HepG2 (cell line): Measurements from ENCODE around the gene SLC23A2. TPM values are rescaled to one million over a fixed set of nuclear protein-coding genes. Genes with fewer than 3 reads are reported as not detected.

Experiments used
- ADNP ChIP-seq: sonication (generic); formaldehyde crosslinking; IDR thresholded peaks from 2 replicates; pipeline ENCODE4 v1.4.0; 2020; ENCODE audit warnings: missing genetic modification reagents
- BRD4 ChIP-seq: sonication (generic); formaldehyde crosslinking; IDR thresholded peaks from 2 replicates; pipeline ENCODE4 v1.4.0; 2020; ENCODE audit warnings: missing genetic modification reagents
- CHD2 ChIP-seq: IDR thresholded peaks from 2 replicates; pipeline ENCODE4 v1.6.1; 2011; ENCODE audit warnings: low read depth, low read length, improper control_type of control experiment
- DPF2 ChIP-seq: sonication (generic); formaldehyde crosslinking; IDR thresholded peaks from 2 replicates; pipeline ENCODE4 v1.4.0; 2020; ENCODE audit warnings: mild to moderate bottlenecking, low read depth, missing genetic modification reagents, borderline replicate concordance
- KLF9 ChIP-seq: IDR thresholded peaks from 2 replicates; pipeline ENCODE4 v1.6.1; 2016; ENCODE audit warnings: low read depth
- NBN ChIP-seq: fragments of 450-650 bp; conservative IDR thresholded peaks from 2 replicates; pipeline ENCODE4 v1.6.1; 2017
- SIN3B ChIP-seq: fragments of 150-350 bp; IDR thresholded peaks from 2 replicates; pipeline ENCODE4 v1.6.1; 2014; ENCODE audit warnings: low read length
- SMARCC2 ChIP-seq: fragments of 450-650 bp; IDR thresholded peaks from 2 replicates; pipeline ENCODE4 v1.6.1; 2017; ENCODE audit warnings: antibody characterized with exemption, mild to moderate bottlenecking
- SOX5 ChIP-seq: IDR thresholded peaks from 2 replicates; pipeline ENCODE4 v1.6.1; 2016; ENCODE audit warnings: borderline replicate concordance
- SP1 ChIP-seq, 2 experiments: fragments of 450-650 bp in 1 of 2; sonication (generic) in 1 of 2; formaldehyde crosslinking in 1 of 2; IDR thresholded peaks; 2 replicates each; pipeline versions ENCODE4 v1.4.0 to v1.6.1; 2016 to 2020; ENCODE audit warnings: missing genetic modification reagents in 1 of 2
- TCF7 ChIP-seq: sonication (generic); IDR thresholded peaks from 2 replicates; pipeline ENCODE4 v1.6.1; 2016; ENCODE audit warnings: antibody characterized with exemption, low read depth
- TCF7L2 ChIP-seq: IDR thresholded peaks from 2 replicates; pipeline ENCODE4 v1.6.1; 2011; ENCODE audit warnings: mild to moderate bottlenecking, low read depth, low read length, moderate library complexity
- TEAD2 ChIP-seq: sonication (generic); formaldehyde crosslinking; IDR thresholded peaks from 2 replicates; pipeline ENCODE4 v1.9.0; 2021; ENCODE audit warnings: missing genetic modification reagents
- XBP1 ChIP-seq: sonication (generic); formaldehyde crosslinking; IDR thresholded peaks from 2 replicates; pipeline ENCODE4 v1.5.0; 2020; ENCODE audit warnings: missing genetic modification reagents
- XRCC5 ChIP-seq: fragments of 200-400 bp; formaldehyde crosslinking; optimal IDR thresholded peaks from 2 replicates; pipeline ENCODE3; 2017; ENCODE audit warnings: mild to moderate bottlenecking, low read length
- ZNF24 ChIP-seq: fragments of 450-650 bp; IDR thresholded peaks from 2 replicates; pipeline ENCODE4 v1.6.1; 2017; ENCODE audit warnings: antibody characterized with exemption, mild to moderate bottlenecking
- ZNF460 ChIP-seq: sonication (generic); formaldehyde crosslinking; IDR thresholded peaks from 2 replicates; pipeline ENCODE4 v1.5.1; 2020; ENCODE audit warnings: missing genetic modification reagents, mild to moderate bottlenecking, borderline replicate concordance
- ZNF557 ChIP-seq: sonication (generic); formaldehyde crosslinking; IDR thresholded peaks from 2 replicates; pipeline ENCODE4 v1.4.0; 2020; ENCODE audit warnings: missing genetic modification reagents
- ZNF589 ChIP-seq: sonication (generic); formaldehyde crosslinking; conservative IDR thresholded peaks from 2 replicates; pipeline ENCODE4 v1.8.0; 2022; ENCODE audit warnings: mild to moderate bottlenecking, moderate library complexity, missing genetic modification reagents
- ZSCAN31 ChIP-seq: sonication (generic); formaldehyde crosslinking; IDR thresholded peaks from 2 replicates; pipeline ENCODE4 v1.5.0; 2020; ENCODE audit warnings: low read depth, mild to moderate bottlenecking, missing genetic modification reagents
- polyA plus RNA-seq, 8 experiments: library from polyadenylated mRNA; depleted of rRNA in 3 of 8; stranded (reverse) in 7 of 8; unstranded in 1 of 8; fragments of >200 nt; fragmentation: Illumina TruSeq in 4 of 8; extraction: Trizol in 4 of 8; gene quantifications; 2 replicates each; pipeline versions ENCODE4 v1.2.1 to v1.2.3, GENCODE V29; 2011 to 2016; ENCODE audit warnings: low read depth in 4 of 8, missing spikeins in 1 of 8, mixed read lengths in 1 of 8; ENCODE audit not compliant: insufficient read depth in 1 of 8
- total RNA-seq, 5 experiments: library from RNA; depleted of rRNA; stranded (reverse); fragments of >200 nt; fragmentation: Illumina TruSeq; extraction: Trizol; gene quantifications; 2 replicates each; pipeline ENCODE4 v1.2.3, GENCODE V29; 2016; ENCODE audit warnings: low read depth in 1 of 5
- TF ChIP-seq, protein P1 (sequence below): sonication (generic); formaldehyde crosslinking; conservative IDR thresholded peaks from 2 replicates; pipeline ENCODE4 v1.5.0; 2020; ENCODE audit warnings: missing genetic modification reagents
- TF ChIP-seq, protein P2 (sequence below): sonication (generic); formaldehyde crosslinking; IDR thresholded peaks from 2 replicates; pipeline ENCODE4 v1.8.0; 2022; ENCODE audit warnings: missing genetic modification reagents, low read depth, mild to moderate bottlenecking, borderline replicate concordance
- TF ChIP-seq, protein P3 (sequence below): sonication (generic); formaldehyde crosslinking; IDR thresholded peaks from 2 replicates; pipeline ENCODE4 v1.4.0; 2020; ENCODE audit warnings: missing genetic modification reagents
- TF ChIP-seq, protein P4 (sequence below): sonication (generic); formaldehyde crosslinking; IDR thresholded peaks from 2 replicates; pipeline ENCODE4 v1.4.0; 2020; ENCODE audit warnings: missing genetic modification reagents; ENCODE audit errors: not compliant biosample characterization

SLC23A2 gene
- total and polyA plus RNA-seq, 2 of the 13 experiments (the other 11 are each of a cell fraction or from before 2014, with no cell fraction given), result 42.2 to 51.2 TPM

DNA sequence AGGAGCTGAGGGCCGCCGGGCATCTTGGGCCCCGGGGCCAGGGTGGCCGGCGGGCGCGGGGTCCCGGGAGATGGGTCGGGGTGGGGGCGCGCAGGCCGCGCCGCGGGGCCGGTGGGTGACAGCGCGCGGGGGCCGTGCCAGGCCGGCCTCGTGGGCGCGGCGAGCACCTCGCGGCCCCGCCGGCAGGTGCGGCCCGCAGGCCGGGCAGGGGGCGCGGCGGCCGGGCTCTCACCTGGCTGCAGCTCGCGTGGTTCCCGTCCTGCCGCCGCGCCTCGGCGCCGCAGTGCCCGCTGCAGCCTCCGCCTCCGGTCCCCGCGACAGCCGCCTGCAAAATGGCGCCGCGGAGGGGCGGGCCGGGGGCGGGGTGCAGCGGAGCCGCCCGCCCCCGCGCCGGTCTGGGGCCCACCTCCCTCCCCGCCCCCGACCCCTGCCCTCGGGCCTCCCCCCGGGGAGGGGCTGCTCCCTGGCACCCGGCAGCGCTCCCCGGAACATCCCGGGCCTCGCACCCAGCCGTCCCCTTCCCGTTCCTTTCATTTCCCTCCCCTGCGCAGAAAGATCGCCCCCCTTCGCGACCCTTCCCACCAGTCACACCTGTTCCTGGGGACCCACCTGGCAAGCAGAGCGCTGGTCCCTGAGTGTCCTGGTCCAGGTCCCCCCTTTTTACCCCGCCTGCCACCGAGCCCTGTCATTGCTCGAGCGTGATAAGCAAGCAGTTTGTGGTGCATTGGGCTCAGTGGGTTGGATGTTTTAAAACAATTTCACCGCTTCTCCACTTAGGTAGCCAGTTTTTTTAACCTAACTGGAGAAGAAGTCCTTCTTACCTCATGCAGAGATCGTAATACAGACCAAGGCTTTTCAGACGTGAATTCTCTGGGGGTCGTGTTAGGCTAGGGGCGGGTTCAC is at the start of gene SLC23A2 (continued):
- TF ChIP-seq ZNF557, result no peak
- TF ChIP-seq SIN3B, result no peak
- TF ChIP-seq BRD4 (CRISPR knock-in tag), result no peak
- no peak for TF ChIP-seq KLF9 (CRISPR knock-in tag)
- TF ChIP-seq, protein P1, sequence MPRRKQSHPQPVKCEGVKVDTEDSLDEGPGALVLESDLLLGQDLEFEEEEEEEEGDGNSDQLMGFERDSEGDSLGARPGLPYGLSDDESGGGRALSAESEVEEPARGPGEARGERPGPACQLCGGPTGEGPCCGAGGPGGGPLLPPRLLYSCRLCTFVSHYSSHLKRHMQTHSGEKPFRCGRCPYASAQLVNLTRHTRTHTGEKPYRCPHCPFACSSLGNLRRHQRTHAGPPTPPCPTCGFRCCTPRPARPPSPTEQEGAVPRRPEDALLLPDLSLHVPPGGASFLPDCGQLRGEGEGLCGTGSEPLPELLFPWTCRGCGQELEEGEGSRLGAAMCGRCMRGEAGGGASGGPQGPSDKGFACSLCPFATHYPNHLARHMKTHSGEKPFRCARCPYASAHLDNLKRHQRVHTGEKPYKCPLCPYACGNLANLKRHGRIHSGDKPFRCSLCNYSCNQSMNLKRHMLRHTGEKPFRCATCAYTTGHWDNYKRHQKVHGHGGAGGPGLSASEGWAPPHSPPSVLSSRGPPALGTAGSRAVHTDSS (CRISPR knock-in tag), result no peak
- no peak for TF ChIP-seq SOX5 (CRISPR knock-in tag)
- no peak for TF ChIP-seq TCF7
- TF ChIP-seq TCF7L2, result no peak
- TF ChIP-seq, protein P2, sequence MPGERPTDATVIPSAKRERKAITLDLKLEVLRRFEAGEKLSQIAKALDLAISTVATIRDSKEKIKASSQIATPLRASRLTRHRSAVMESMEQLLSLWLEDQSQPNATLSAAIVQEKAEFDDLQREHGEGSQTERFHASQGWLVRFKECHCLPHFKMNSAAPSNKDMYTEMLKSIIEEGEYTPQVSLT (CRISPR knock-in tag), result no peak
- no peak for TF ChIP-seq CHD2
- TF ChIP-seq, protein P3, sequence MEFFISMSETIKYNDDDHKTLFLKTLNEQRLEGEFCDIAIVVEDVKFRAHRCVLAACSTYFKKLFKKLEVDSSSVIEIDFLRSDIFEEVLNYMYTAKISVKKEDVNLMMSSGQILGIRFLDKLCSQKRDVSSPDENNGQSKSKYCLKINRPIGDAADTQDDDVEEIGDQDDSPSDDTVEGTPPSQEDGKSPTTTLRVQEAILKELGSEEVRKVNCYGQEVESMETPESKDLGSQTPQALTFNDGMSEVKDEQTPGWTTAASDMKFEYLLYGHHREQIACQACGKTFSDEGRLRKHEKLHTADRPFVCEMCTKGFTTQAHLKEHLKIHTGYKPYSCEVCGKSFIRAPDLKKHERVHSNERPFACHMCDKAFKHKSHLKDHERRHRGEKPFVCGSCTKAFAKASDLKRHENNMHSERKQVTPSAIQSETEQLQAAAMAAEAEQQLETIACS, result no peak
- TF ChIP-seq DPF2, result 0 out of 2 replicates have a peak, but pooled peaks have one; percentile 33
- TF ChIP-seq ZNF460 (CRISPR knock-in tag), result peak; percentile 10; the same call in 1 of the 2 replicates
- TF ChIP-seq ZNF24, result no peak
- TF ChIP-seq SMARCC2, result no peak
- no peak for TF ChIP-seq SP1 (IDR thresholded peaks at IDR 0.05)
- peak; percentile 34; the same call in 1 of the 2 replicates for TF ChIP-seq SP1 (CRISPR knock-in tag; IDR thresholded peaks at IDR 0.05)
- TF ChIP-seq ADNP, result no peak
- no peak; the same call in 1 of the 2 replicates for TF ChIP-seq ZSCAN31 (CRISPR knock-in tag)
- TF ChIP-seq, protein P4, sequence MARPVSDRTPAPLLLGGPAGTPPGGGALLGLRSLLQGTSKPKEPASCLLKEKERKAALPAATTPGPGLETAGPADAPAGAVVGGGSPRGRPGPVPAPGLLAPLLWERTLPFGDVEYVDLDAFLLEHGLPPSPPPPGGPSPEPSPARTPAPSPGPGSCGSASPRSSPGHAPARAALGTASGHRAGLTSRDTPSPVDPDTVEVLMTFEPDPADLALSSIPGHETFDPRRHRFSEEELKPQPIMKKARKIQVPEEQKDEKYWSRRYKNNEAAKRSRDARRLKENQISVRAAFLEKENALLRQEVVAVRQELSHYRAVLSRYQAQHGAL (CRISPR knock-in tag), result no peak
- TF ChIP-seq TEAD2, result no peak
- TF ChIP-seq XRCC5, result no peak
- TF ChIP-seq XBP1 (CRISPR knock-in tag), result no peak
- TF ChIP-seq NBN, result no peak
- TF ChIP-seq ZNF589 (CRISPR knock-in tag), result no peak
